ENCODE measurements around the gene TMEM245. TPM values are rescaled to one million over a fixed set of nuclear protein-coding genes. Genes with fewer than 3 reads are reported as not detected.

The TMEM245 gene
- total and polyA plus RNA-seq, 2 of the 13 experiments (the other 11 are each of a cell fraction or from before 2014, with no cell fraction given) = 53.5 to 55.4 TPM

- peaks cover 36% of the 10 kb centered on the region for H3K4me1 ChIP-seq (ENCODE audit: insufficient read depth, low read length)
- H3K9me3 ChIP-seq (ENCODE audit: low read length) = no peaks in the 10 kb centered on the region
- no peaks in the 10 kb centered on the region for H4K20me1 ChIP-seq (ENCODE audit: insufficient read depth, low read length)
- peaks cover 4 to 23% of the 10 kb centered on the region in 2 experiments for H3K36me3 ChIP-seq (replicated peaks in 1 of 2; ENCODE audit: control insufficient read depth in 1 of 2, insufficient read depth in 2 of 2, low read length in 2 of 2)
- no peak overlapping the region for H3K9ac ChIP-seq (ENCODE audit: insufficient read depth, low read depth, low read length)
- no peak for DNase-seq (ENCODE audit: low spot score)
- no peak overlapping the region for H3K27ac ChIP-seq (ENCODE audit: extremely low read length, insufficient read depth, low read length)
- 97% methylated on average over 4 of the region's 4 CpGs for WGBS (ENCODE audit: low lambda C conversion rate)
- H2AFZ ChIP-seq (ENCODE audit: low read length) = no peak overlapping the region
- peaks cover 6% of the 10 kb centered on the region for H3K79me2 ChIP-seq (ENCODE audit: insufficient read depth, low read length)
- CTCF ChIA-PET (ENCODE audit: low intra/inter-chr PET ratio, low total read pairs) = no interaction called here
- no peak for ATAC-seq
- intact Hi-C loops (cut with micrococcal nuclease; ENCODE audit: unreplicated experiment) (no loop called here), in situ Hi-C loops (cut with HindIII; ENCODE audit: extremely low pct_ligation_motif_present, low pct_unique_long_range_greater_than_20kb) (no loop called here)
- BruUV-seq (replicated peaks) = no TSS peak
- POLR2A ChIA-PET = no interaction called here
- no peaks in the 10 kb centered on the region for H3K27me3 ChIP-seq (ENCODE audit: control insufficient read depth in 1 of 2, insufficient read depth in 2 of 2, low read length in 2 of 2)
- no peak overlapping the region for H3K4me3 ChIP-seq (replicated peaks in 1 of 3; ENCODE audit: insufficient read depth in 1 of 3, low read depth in 2 of 3, low read length in 3 of 3)
- no peak for FAIRE-seq
- H3K4me2 ChIP-seq (ENCODE audit: low read depth, low read length) = no peak overlapping the region
- TF ChIP-seq MEF2D (CRISPR knock-in tag; IDR thresholded peaks at IDR 0.05) = no peak
- no peak for TF ChIP-seq AFF4 (CRISPR knock-in tag; IDR thresholded peaks at IDR 0.05)
- TF ChIP-seq ZNF180 (CRISPR knock-in tag; IDR thresholded peaks at IDR 0.05; ENCODE audit: borderline replicate concordance, low read depth) = no peak
- no peak for TF ChIP-seq ZNF784 (CRISPR knock-in tag; IDR thresholded peaks at IDR 0.05; ENCODE audit: borderline replicate concordance)
- no peak for TF ChIP-seq ZNF276 (CRISPR knock-in tag; IDR thresholded peaks at IDR 0.05; ENCODE audit: low read depth)
- TF ChIP-seq ZNF10 (CRISPR knock-in tag; IDR thresholded peaks at IDR 0.05; ENCODE audit: borderline replicate concordance, low read depth) = no peak
- no peak for TF ChIP-seq GTF3A (CRISPR knock-in tag; conservative IDR thresholded peaks at IDR 0.05)
- TF ChIP-seq ZNF337 (CRISPR knock-in tag; IDR thresholded peaks at IDR 0.05; ENCODE audit: borderline replicate concordance, low read depth) = no peak
- no peak for TF ChIP-seq BATF2 (CRISPR knock-in tag; IDR thresholded peaks at IDR 0.05)
- no peak for TF ChIP-seq ZNF672 (CRISPR knock-in tag; IDR thresholded peaks at IDR 0.05)
- no peak for TF ChIP-seq HMG20A (CRISPR knock-in tag; IDR thresholded peaks at IDR 0.05; ENCODE audit: borderline replicate concordance)
- no peak for TF ChIP-seq IRF2 (CRISPR knock-in tag; IDR thresholded peaks at IDR 0.05)
- TF ChIP-seq ZNF839 (CRISPR knock-in tag; IDR thresholded peaks at IDR 0.05; ENCODE audit: borderline replicate concordance) = no peak
- no peak for TF ChIP-seq KDM4B (CRISPR knock-in tag; IDR thresholded peaks at IDR 0.05)
- no peak for TF ChIP-seq TBP (CRISPR knock-in tag; IDR thresholded peaks at IDR 0.05)
- TF ChIP-seq ZNF333 (CRISPR knock-in tag; IDR thresholded peaks at IDR 0.05; ENCODE audit: borderline replicate concordance) = no peak
These were observed 91.3 kb downstream of the TMEM245 start for GRCh38 chr9:109028457-109028856.

Measured in HepG2 (cell line).